ENCODE data around the gene SPRR2B.
"Not testable (repeated sequence)": the region's sequence is repeated elsewhere in the genome, so short reads cannot be mapped to it uniquely, and the experiment has no call there.

SPRR2B gene

DNA sequence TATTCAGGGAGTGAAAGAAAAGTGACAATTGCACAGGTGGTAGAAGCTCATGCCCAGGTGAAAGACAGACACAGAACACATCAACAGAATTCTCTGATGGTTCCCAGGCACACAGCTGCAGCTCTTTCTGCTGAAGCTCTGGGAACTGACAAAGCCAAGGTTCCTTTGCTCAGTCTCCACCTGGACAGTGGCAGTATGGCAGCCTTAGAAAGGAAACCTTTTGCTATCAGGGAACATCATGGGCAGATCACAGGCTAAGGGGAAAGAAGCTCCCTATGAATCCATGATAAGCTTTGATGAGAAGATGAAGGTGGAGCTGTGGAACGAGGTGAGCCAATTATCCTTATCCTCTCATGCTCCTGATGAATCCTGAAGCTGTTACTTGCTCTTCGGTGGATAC is 1.2 kb downstream of the SPRR2B start:
- TF ChIP-seq, protein P1, sequence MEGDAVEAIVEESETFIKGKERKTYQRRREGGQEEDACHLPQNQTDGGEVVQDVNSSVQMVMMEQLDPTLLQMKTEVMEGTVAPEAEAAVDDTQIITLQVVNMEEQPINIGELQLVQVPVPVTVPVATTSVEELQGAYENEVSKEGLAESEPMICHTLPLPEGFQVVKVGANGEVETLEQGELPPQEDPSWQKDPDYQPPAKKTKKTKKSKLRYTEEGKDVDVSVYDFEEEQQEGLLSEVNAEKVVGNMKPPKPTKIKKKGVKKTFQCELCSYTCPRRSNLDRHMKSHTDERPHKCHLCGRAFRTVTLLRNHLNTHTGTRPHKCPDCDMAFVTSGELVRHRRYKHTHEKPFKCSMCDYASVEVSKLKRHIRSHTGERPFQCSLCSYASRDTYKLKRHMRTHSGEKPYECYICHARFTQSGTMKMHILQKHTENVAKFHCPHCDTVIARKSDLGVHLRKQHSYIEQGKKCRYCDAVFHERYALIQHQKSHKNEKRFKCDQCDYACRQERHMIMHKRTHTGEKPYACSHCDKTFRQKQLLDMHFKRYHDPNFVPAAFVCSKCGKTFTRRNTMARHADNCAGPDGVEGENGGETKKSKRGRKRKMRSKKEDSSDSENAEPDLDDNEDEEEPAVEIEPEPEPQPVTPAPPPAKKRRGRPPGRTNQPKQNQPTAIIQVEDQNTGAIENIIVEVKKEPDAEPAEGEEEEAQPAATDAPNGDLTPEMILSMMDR (IDR thresholded peaks at IDR 0.05; ENCODE audit: low read depth, low read length, missing control alignments): no peak
- in situ Hi-C loops (cut with HindIII; ENCODE audit: low sequenced_read_pairs): no loop called here
- DNase-seq (ENCODE audit: low read depth): no peak
- H3K4me3 ChIP-seq (ENCODE audit: low read depth, low read length): no peak overlapping the region

DNA sequence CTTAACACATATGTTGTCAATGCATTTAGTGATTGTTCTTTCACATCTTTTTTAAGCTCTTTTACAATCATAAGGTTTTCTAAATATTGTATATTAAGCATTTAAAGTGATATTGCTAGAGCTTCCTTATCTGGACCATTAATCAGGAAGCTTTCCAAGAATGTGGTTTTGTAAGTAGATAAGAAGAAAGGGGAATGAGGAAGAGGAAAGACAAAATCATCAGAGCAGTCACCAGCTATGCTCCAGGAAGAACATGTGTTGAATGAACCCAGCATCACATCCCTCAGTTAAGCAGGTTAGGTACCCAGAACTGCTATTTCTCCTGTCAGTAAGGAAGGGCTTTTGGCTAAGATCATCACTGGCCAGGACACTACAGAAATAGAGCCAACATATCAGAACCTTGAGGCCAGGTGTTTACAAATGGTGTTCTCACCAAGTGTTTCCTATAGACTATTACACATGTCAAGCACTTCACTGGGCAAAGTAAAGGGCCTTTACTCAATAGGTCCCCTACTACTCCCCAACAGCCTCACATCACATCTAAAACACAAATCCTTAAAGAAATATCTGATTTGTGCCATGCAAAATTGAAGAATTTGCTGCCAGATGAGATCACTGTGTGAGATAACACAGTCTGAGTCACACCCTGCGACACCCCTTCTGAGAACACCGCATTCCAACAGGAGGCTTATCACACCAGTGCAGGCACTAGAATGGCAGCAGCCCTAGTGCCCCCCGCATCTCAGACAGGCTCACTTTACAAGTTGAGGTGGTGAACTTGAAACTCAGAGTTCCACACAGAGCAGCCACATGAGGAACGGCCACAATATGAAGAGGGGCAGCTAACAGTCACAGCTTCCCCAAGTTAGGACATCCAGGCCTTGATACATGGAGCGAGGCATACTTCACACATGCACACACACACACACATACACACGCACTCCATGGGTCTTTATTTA is 12.3 kb downstream of the SPRR2B start:
- no peak for DNase-seq (ENCODE audit: low read depth)
- in situ Hi-C loops (cut with HindIII; ENCODE audit: low sequenced_read_pairs): no loop called here
- TF ChIP-seq, protein P1 (IDR thresholded peaks at IDR 0.05; ENCODE audit: low read depth, low read length, missing control alignments): no peak
- no peak overlapping the region for H3K4me3 ChIP-seq (ENCODE audit: low read depth, low read length)

DNA sequence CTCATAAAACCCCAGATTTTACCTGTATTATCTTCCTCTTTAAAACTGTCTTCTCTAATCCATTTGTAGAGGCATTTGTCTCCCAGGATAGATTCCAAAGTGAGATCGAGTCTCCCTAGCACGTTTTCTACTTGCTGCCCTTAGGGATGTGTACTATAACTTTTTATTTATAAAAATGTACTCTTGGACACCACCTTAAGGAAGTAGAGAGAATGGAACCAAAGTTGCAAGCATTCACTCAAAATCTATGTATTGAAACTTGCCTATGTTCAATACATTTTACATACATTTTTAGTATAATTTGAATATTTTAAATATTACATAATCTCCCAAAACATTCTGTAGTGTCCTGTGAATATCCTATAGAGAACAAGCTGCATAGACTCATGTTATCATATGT is 13.3 kb downstream of the SPRR2B start:
- no peak for DNase-seq (ENCODE audit: low read depth)
- in situ Hi-C loops (cut with HindIII; ENCODE audit: low sequenced_read_pairs): no loop called here
- TF ChIP-seq, protein P1 (IDR thresholded peaks at IDR 0.05; ENCODE audit: low read depth, low read length, missing control alignments): no peak
- H3K4me3 ChIP-seq (ENCODE audit: low read depth, low read length): no peak overlapping the region

DNA sequence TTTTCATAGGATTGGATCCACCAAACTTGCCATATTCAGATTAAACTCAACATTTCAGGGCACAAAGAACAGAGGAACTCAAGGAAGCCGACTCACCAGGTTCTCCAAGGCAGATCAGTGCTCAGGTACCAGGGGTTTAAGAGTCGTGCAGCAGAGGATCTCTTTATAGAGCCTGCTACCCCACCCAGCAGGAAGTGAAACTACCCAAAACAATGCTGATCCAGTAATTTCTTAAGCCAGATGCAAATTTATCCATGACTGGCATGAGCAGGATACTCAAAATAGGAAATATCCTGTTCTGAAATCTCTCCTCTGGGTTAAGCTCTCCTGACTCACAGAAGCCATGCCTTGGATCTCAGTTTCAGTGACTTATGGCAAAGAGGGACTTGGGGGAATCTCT is 14.0 kb downstream of the SPRR2B start, which contains the start of gene SPRR2A:
SPRR2A (minus strand) TSS at position 138 of the 400 bp plus-strand sequence. CDS start 777 bp downstream, outside the sequence.
- no peak for DNase-seq (ENCODE audit: low read depth)
- in situ Hi-C loops (cut with HindIII; ENCODE audit: low sequenced_read_pairs): no loop called here
- H3K4me3 ChIP-seq (ENCODE audit: low read depth, low read length): no peak within 1 kb of the TSS
- TF ChIP-seq, protein P1 (IDR thresholded peaks at IDR 0.05; ENCODE audit: low read depth, low read length, missing control alignments): no peak

DNA sequence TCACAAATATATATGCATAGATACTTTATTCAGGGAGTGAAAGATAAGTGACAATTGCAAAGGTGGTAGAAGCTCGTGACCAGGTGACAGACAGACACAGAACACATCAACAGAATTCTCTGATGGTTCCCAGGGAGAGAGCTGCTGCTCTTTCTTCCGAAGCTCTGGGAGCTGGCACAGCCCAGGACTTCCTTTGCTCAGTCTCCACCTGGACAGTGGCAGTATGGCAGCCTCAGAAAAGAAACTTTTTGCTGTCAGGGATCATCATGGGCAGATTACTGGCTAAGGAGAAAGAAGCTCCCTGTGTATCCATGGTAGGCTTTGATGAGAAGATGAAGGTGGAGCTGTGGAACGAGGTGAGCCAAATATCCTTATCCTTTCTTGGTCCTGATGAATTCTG is 15.3 kb downstream of the SPRR2B start:
- H3K4me3 ChIP-seq (ENCODE audit: low read depth, low read length); in situ Hi-C loops (cut with HindIII; ENCODE audit: low sequenced_read_pairs); DNase-seq (ENCODE audit: low read depth): not testable (repeated sequence)

DNA sequence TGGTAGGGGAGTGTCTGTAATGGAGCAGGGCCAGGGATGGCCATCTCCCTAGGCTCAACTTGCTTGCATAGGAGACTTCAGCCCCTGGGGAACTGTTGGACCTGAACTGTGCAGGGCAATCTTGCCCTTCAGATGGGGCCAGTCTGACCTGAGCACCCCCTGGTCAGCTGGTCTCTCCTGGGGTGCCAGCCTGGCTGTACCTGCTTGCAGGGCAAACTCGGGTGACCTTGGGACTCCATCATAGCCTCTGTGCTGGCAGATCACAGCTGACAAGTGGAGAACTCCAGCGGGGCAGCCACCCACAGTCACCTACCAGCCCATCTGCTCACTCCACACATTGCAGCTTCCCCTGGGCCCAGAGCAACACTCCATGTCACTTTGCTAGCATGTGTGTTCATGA is 22.2 kb downstream of the SPRR2B start:
- DNase-seq (ENCODE audit: low read depth): no peak
- no peak overlapping the region for H3K4me3 ChIP-seq (ENCODE audit: low read depth, low read length)
- in situ Hi-C loops (cut with HindIII; ENCODE audit: low sequenced_read_pairs): no loop called here
- TF ChIP-seq, protein P1 (IDR thresholded peaks at IDR 0.05; ENCODE audit: low read depth, low read length, missing control alignments): no peak

DNA sequence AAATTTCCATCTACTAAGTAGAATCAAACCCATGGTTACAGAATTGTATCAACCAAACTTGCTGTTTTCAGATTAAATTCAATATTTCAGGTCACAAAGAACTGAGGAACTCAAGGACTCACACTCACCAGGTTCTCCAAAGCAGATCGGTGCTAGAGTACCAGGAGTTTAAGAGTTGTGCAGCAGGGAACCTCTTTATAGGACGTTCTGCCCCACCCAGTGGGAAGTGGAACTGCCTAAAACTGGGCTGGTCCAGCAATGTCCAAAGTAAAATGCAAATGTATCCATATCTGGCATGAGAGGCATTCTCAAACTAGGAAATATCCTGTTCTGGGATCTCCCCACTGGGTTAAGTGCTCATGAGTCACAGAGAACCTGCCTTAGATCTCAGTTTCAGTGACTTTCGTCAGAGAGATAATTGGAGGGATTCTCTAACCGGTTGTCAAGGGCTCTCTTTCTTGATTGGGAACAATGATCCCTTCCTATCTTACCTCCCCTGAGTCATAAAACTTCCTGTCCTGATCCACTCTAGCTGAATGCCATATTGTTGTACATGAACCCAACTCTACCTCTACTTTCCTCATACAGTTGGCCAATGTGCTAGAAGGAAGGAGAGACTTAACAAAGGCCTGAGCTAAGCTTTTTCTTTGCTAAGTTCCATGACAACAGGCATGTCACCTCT is 30.3 kb downstream of the SPRR2B start, which contains the start of gene SPRR2D:
SPRR2D (minus strand) TSS at position 171 of the 682 bp plus-strand sequence. CDS start 774 bp downstream, outside the sequence.
- in situ Hi-C loops (cut with HindIII; ENCODE audit: low sequenced_read_pairs): no loop called here
- H3K4me3 ChIP-seq (ENCODE audit: low read depth, low read length): no peak within 1 kb of the TSS
- DNase-seq (ENCODE audit: low read depth): no peak
- TF ChIP-seq, protein P1 (IDR thresholded peaks at IDR 0.05; ENCODE audit: low read depth, low read length, missing control alignments): no peak

All from astrocyte of the cerebellum (primary cell).